ENCODE measurements around the gene NIN. TPM values are rescaled to one million over a fixed set of nuclear protein-coding genes. Genes with fewer than 3 reads are reported as not detected.

The NIN gene
- 11.4 to 18.1 TPM (median 14.9 TPM) in 5 replicates for total RNA-seq (2022; extraction: Qiagen RNA extraction)

GRCh38 chr14:50830932-50831725 is at the start of gene NIN:
Gene NIN, minus strand, starts transcription at chr14:50831162. Its CDS starts 9,106 bp downstream, at chr14:50822056.

GRCh38 chr14:50871914-50872732 is 41.2 kb upstream of the NIN start, which contains the start of gene ABHD12B:
Gene ABHD12B, plus strand, starts transcription at chr14:50872053. Its CDS starts 122 bp downstream, at chr14:50872175.

Other genes starting within 250 kb of the NIN start
- 25.6 to 32.1 TPM (median 28.6 TPM) in 5 replicates for gene SAV1, start 162.9 kb downstream of the NIN start, total RNA-seq (2022; extraction: Qiagen RNA extraction)
- not detected in 5 replicates for gene ABHD12B, start 40.9 kb upstream of the NIN start, total RNA-seq (2022; extraction: Qiagen RNA extraction)
- 116 to 164 TPM (median 151 TPM) in 5 replicates for gene PYGL, start 113.3 kb upstream of the NIN start, total RNA-seq (2022; extraction: Qiagen RNA extraction)

Measured in A549 treated with Mapracorat at 1 μM for 4 hours (cell line).